Dermis microvascular lymphatic vessel endothelial cell (primary cell): ENCODE measurements around the gene SCN1A. TPM values are rescaled to one million over a fixed set of nuclear protein-coding genes. Genes with fewer than 3 reads are reported as not detected.
"Not testable (repeated sequence)": the region's sequence is repeated elsewhere in the genome, so short reads cannot be mapped to it uniquely, and the experiment has no call there.

Experiments used
- DNase-seq, 2 donors: peaks; one replicate each; pipeline versions ENCODE4 v3.0.0 to v3.0.0-alpha.2; 2010; ENCODE audit warnings: low read depth in 2 of 2
- total RNA-seq: library from RNA; depleted of rRNA; stranded (reverse); fragments of >200 nt; gene quantifications from 2 replicates; pipeline ENCODE4 v1.2.1, GENCODE V29; 2014

The SCN1A gene
- total RNA-seq, 1 donor from 2014 or later, result under 0.01 TPM

DNA sequence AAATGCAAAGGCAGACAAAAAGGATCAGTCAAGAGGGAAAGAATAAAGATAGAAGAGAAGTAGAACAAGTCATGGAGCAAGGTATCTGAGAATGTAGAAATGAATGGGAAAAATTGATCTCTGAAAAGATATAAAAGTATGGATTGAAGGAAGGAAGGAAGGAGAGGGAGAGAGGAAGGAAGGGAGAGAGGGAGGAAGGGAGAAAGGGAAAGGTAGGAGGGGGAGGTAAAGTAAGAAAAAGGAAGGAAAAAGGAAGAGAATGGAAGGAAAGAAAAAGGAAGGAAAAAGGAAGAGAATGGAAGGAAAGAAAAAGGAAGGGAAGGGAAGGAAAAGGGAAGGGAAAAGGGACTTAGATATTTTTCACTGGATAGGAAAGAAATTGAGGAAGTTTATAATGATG, 142.7 kb downstream of the SCN1A start:
- no peak for DNase-seq

- DNase-seq, result not testable (repeated sequence)
These were observed 155.7 kb downstream of the SCN1A start for GRCh38 chr2:165972161-165972560.

GRCh38 chr2:165970663-165971062, 157.2 kb downstream of the SCN1A start:
- no peak for DNase-seq

DNA sequence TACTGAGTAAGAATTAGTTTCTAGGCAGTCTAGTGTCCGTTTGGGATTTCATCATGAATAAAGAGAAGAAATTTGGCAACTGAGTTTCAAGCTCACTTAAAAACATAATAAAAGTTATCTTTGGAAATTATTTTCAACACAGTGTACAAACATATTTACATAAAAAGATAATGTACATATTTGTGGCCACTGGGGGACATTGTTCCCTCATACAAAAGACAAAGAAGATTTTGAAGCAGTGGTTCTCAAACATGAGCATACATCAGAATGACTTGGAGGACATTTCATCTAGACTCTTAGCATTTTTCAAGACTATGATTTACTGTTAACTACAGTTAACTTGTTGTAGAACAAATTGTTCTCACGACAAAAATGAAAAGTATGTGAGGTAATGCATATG, 158.6 kb downstream of the SCN1A start:
- DNase-seq, result no peak

- no peak for DNase-seq
These were observed 160.1 kb downstream of the SCN1A start for GRCh38 chr2:165967746-165968145.

DNA sequence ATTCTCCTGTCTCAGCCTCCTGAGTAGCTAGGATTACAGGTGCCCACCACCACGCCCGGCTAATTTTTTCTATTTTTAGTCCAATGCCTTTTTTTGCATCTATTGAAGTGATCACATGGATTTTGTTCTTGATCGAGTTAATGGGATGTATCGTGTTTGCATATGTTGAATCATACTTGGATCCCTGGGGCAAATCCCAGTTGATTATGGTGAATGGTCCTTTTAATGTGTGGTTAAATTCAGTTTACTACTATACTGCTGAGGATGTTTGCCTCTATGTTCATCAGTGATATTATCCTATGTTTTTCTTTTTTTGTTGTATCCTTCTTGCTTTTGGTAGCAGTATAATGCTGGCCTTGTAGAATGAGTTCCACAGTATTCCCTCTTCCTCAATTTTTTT, 166.0 kb downstream of the SCN1A start:
- no peak for DNase-seq

DNA sequence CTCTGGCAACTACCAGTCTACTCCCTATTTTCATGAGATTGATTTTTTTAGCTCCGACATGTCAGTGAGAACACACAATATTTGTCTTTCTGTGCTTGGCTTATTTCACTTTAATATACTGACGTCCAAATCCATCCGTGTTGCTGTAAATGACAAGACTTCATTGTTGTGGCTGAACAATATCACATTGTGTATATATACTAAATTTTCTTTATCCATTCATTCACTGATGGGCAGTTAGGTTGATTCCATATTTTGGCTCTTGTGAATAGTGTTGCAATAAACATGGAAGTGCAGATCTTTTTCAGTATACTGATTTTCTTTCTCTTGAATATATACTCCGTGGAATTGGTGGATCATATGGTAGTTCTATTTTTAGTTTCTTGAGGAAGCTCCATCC, 168.4 kb downstream of the SCN1A start:
- DNase-seq, result no peak

GRCh38 chr2:165958313-165958960, 169.4 kb downstream of the SCN1A start:
- DNase-seq, result no peak

DNA sequence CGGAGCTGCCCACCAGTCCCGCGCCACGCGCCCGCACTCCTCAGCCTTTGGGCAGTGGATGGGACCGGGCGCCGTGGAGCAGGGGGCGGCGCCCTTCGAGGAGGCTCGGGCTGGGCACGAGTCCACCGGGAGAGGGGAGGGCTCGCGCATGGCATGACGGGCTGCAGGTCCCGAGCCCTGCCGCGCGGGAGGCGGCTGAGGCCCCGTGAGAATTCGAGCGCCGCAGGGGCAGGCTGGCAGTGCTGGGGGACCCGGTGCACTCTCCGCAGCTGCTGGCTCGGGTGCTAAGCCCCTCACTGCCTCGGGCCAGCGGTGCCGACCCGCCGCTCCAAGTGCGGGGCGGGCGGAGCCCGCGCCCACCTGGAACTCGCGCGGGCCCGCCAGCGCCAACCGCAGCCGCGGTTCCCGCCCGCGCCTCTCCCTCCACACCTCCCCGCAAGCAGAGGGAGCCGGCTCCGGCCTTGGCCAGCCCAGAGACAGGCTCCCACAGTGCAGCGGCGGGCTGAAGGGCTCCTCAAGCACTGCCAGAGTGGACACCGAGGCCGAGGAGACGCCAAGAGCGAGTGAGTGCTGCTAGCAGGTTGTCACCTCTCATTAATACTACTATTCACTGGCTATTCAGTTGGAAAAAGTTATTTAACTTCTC, 170.7 kb downstream of the SCN1A start:
- no peak for DNase-seq

- peak; percentile 90 to 97 for DNase-seq
These were observed 173.9 kb downstream of the SCN1A start, which contains the start of gene TTC21B for GRCh38 chr2:165953655-165954606. Gene TTC21B, minus strand, starts transcription at chr2:165953776. Its CDS starts 71 bp downstream, at chr2:165953705.

GRCh38 chr2:165953306-165953654, 174.5 kb downstream of the SCN1A start:
- DNase-seq, result no peak

DNA sequence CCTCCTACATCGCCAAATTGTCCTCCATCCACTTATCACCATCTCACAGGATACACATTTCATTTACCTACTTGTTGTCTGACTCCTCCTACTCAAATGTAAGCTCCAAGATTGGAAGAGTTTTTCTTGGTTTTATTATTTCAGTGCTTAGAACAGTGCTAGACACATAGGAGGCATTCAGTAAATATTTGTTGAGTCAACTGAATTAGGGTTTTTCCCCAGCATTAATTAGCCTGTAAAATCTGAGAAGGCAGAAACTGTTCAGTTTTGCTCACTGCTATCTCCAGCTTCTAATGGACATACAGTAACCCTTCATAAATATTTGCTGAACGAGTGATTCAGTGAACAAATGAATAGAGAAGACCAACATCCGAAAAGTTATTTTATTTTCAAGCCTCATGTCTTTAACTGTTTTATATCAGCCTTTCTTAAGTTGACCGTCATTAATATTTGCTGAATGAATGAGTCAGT, 175.0 kb downstream of the SCN1A start:
- DNase-seq, result peak in 1 of 2 donors; percentile 48

DNA sequence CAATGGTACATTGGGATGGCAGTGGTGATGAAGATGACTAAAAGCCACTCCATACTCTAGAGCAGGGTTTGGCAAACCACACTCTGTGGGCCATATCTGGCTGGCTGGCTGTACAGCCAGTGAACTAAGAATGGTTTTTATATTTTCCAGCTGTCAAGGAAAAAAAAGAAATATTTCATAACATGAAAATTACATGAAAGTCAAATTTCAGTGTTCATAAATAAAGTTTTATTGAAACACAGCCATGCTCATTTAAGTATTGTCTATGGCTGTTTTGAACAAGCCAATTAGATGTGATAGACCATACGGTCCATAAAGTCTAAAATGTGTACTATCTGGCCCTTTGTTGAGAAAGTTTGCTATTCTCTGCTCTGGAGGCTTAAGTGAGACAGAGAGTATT, 175.7 kb downstream of the SCN1A start:
- no peak for DNase-seq

DNA sequence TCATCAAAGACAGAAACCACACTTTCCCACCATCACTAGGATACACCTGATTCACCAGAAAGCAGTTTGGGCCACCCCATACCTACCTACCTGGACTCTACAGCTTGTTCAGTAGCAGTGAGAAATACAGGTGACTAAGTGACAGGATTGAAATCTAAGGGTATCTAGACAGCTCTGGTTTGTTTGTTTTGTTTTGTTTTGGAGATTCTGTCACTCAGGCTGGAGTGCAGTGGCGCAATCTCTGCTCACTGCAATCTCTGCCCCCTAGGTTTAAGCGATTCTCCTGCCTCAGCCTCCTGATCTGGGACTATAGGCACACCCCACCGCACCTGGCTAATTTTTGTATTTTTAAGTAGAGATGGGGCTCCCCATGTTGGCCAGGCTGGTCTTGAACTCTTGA, 177.4 kb downstream of the SCN1A start:
- no peak for DNase-seq

GRCh38 chr2:165941827-165942226, 186.0 kb downstream of the SCN1A start:
- no peak for DNase-seq

DNA sequence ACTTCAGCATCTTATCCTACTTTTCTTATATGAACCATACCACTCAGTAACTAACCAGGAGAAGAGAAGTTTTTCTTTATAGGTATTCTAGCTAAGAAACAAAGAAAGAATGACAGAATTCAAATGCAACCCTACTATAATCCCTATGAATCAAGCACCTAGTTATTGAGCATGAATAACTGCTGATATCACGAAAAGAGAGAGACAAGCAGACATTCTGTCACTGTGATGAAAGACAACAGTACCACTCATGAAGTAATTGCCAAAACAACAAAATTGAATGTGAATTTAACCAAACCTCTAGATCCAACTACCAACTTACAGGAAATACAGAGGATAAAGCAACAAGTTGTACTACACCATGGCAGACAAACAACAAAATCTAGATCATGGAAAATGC, 189.6 kb downstream of the SCN1A start:
- no peak for DNase-seq

Other genes starting within 250 kb of the SCN1A start
- gene TTC21B, start 174.2 kb downstream of the SCN1A start, total RNA-seq, result 20.9 and 25.3 TPM in 2 replicates
- gene SCN9A, start 247.9 kb upstream of the SCN1A start, total RNA-seq, result 0.25 and 0.51 TPM in 2 replicates